HG03457 (cell line): ENCODE data around the gene BRSK2.

Experiments
- ATAC-seq: cut with Tn5 transposase; IDR thresholded peaks from one replicate; pipeline ENCODE4 v1.9.1; 2021; ENCODE audit warnings: moderate number of reproducible peaks; ENCODE audit not compliant: unreplicated experiment

Gene BRSK2

DNA sequence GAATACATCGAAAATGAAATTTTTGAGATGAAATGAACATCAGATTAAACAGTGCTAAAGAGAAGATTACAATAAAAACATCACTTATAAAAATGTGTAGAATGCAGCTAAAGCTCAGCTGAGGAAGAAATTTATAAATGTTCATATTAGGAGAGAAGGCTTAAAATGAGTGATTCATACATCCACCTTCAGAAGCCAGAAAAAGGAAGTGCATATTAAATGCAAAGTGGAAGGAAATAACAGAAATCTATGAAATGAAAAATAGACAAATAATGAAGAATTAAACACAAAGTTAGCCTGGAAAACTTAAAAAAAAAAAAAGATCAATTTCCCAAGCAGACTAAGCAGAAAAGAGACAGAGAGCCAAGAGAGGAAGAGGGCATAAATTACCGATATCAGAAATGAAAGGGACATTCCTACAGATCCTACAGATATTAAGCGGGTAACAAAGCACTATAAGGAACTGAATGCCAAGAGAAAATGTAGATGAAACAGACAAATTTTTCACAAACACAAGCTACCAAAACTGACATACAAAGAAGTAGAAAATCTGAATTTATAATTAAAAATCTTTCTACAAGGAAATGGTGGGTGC lies 104.0 kb downstream of the BRSK2 start:
- ATAC-seq: no peak

DNA sequence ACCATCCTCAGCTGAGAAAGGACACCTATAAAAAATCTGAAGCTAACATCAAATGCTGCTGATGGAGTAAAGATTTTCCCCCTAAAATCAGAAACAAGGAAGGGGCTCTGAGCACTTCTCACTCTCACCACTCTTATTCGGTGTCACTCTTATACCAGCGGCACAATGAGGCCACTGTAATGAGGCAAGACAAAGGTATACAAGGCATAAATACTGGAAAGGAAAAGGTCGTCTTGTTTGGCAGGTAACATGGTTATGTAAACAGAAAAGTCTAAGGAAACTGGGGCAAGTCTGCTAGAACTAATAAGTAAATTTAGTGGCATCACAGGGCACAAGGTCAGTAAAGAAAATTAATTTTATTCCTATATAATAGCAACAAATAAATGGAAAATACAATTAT lies 104.9 kb downstream of the BRSK2 start:
- ATAC-seq: no peak

DNA sequence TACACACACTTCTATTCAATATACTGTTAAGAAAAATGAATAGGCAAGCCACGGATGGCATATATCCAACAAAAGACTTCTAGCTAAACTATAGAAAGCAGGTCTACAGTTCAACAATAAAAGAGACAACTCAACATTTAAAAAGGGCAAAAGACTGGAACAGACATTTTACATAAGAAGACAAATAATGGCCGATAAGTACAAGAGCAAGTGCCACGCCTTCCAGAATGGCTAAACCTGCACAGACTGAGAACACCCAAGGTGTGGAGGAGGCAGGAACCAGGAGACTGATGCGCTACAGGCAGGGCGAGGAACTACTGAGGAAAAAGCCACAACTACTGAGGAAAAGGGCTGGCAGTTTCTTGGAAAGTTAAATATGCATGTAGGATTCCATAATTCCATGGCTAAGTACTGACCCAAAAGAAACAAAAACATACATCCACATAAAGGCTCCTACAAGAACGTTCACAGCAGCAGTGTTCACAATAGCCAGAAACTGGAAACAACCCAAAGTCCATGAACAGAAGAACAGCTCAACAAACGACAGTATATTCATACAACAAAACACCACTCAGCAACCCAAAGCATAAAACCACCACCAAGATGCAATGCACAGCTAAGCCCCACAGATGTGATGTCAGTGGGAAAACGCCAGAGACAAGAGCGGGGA lies 106.5 kb downstream of the BRSK2 start:
- no peak for ATAC-seq

DNA sequence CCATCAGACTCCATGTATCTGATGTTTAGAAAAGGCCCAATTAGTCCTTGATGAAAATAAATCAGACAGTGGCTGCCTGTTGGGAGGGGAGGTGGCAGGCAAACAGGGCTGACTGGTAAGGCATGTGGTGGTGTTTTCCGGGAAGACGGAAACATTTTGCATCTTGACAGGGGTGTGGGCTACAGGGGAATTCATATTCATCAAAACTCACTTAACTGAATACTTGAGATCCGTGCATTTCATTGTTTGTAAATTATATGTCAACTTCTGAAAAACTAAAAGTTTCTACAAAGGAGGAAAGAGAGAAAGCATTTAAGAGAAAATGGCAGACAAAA lies 107.0 kb downstream of the BRSK2 start:
- ATAC-seq: no peak

DNA sequence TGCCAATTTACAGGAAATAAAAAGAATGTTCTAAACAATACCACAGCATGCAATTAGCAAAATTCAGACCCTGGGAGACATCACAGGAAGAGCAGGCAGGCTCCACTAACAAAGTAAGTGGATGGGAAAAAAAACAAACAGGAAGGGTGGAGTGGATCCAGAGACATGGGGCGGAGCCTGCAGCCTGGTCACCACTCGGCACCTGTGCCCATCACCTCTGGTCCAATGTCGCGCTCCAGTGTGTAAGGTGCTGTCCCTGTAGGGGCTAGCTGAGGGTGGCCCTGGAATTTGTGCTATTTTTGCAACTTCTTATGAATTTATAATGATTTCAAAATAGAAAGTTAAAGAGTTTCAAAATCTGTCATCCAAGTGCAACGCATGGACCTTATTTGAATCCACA lies 107.9 kb downstream of the BRSK2 start:
- no peak for ATAC-seq

DNA sequence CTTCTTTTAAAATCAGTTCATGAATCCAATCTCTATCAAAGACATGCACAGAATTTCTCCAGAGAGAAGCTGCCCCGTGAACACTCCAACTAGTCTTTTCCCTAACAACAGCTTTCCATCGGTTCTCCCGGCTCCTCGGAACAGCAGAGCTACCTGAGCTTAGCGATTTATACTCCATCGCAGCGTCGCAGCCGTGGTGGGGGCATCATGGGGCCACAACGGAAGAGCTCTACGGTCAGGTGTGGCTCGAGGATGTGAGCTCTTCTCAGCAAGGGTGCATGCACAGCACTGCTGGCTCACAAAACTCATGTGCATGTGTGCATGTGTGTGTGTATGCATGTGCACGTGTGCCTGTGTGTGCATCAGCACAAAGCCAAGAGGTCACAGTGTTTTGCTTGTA lies 108.5 kb downstream of the BRSK2 start:
- no peak for ATAC-seq

DNA sequence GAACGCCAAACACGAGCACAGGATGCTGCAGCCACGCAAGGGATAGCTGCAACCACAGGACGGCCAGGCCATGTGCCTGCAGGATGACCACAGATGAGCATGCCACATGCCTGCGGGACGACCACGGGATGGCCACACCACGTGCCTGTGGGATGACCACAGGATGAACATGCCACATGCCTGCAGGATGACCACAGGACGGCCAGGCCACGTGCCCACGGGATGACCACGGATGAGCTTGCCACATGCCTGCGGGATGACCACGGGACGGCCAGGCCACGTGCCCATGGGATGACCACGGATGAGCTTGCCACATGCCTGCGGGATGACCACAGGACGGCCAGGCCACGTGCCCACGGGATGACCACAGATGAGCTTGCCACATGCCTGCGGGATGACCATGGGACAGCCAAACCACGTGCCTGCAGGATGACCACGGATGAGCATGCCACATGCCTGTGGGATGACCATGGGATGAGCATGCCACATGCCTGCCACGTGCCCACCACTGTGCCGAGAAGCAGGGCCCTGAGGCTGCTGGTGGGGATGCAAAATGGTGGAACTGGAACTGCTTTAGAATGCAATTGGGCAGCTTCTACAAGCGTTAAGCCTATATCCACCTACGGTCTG lies 109.6 kb downstream of the BRSK2 start:
- no peak for ATAC-seq

DNA sequence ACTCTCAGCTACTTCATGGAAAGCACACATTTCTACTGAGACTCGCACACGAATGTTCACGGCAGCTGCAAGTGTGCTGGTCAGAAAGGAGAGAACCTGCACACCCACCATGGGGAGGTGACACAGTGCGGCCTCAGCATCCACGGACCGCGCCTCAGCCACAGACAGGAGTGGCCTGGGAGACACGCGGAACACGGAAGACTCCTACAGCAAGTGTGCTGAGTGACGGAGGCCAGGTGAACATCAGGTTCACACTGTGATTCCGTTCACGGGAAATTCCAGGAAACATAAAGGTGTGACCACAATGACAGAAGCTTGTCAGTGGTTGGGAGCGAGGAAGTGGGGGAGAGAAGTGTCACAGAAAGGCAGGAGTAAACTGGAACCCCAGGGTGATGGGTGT lies 110.2 kb downstream of the BRSK2 start:
- no peak for ATAC-seq

DNA sequence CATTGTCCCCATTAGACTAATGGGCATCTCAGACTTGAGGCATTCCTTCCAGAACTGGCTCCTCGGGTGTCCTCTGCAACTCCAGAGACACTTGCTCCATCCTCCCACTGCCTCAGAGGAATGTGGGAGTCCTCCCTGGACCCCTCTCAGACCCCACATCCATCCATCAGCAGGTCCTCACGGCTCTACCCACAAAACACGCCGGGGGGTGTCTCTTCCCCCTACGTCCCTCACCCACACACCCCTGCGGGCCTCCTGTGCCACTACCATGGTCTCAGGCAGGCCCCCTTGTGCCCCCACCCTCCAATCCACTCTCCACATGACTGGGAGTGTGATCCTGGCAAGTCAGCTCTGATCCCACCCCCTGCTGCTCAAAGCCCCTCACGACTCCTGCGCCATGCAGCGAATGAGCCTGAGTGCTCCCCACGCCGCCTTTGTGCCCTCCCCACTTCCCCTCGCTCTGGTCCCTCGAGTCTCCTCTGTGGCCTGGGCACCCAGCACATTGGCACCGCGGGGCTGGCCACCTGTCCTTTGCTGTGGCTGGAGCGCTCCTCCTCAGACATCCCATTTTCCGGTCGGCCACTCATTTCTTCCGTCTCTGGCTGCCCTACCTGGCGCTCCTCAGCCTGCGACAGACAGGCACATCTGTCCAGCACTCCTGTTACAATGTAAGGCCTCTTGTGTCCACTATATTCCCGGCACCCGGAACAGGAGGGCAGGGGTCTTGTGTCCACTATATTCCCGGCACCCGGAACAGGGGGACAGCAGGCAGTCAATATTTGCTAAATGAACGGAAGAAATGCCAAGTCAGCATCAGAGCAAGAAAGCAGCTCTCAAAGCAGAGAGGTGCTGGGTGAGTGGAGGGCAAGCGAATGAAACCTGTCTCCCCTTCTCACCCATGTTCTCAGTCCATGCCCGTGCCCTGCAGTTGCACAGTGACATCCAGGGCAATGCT lies 111.0 kb downstream of the BRSK2 start:
- ATAC-seq: no peak

DNA sequence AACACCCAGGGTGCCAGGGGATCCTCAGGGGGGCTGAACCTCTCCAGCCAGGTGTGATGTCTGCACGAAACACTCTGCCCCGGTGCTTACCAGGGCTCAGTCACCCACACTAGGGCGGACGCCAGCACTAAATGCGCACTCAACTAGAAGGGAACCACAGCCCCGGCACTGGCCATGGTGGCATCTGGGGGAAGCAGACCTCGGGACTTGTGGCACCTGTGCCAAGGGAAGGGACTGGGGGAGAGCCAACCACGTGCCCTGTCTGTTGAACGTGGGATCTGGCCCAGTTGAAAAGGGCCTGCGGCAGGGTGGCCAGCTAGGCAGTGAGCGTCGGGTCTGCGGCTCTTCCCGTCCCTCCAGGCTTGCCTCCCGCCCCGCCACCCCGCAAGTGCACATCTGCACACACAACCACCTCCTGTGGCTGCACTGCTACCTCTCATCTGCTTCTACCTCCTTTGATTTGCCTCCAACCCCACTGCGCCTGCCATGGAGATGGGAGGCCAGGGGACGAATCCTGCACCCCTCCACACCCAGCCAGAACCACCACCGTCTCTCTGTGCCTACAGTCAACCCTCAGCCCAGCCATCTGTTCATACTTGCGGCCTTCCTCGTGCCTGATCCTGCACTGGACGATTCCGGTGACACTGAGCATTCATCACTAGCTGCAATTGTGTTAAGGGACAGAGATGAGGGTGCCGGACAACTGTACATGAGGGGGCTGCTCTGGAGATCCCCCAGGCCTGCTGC lies 111.9 kb downstream of the BRSK2 start:
- ATAC-seq: no peak

DNA sequence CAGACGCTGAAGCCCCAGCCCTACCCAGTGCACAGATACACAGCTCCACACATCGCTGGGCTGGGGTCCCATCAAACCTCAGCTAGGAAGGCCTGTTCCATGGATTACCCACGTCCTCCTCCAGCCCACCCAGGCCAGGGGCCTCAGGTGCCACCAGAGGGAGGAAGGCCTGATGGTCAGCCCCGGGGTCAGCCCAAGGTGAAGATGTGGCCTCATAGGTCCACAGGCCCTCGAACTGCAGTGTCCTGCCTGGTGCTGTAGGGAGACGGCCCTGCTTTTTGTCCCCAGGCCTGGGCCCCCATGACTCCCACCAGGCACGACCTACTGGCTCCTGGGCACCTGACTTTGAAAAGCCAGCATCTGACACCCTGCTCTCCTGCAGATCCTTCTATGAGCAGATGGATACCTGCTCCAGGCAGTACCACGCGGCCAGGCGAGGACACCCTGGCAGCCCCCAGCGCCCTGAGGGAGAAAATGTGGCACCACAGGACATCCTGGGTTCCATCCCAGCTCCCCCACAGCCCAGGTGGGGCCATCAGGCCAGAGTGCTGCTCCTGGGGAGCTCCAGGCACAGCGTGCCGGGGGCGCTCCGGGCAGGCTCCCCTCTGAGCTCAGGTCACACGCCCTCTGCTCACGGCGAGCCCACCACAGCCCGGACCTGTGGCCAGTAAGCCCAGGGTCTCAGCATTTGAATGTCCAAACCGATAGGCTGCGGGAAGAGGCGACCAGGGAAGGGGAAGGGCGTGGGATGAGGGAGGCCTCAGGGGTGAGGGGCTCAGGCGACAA lies 112.6 kb downstream of the BRSK2 start:
- no peak for ATAC-seq

DNA sequence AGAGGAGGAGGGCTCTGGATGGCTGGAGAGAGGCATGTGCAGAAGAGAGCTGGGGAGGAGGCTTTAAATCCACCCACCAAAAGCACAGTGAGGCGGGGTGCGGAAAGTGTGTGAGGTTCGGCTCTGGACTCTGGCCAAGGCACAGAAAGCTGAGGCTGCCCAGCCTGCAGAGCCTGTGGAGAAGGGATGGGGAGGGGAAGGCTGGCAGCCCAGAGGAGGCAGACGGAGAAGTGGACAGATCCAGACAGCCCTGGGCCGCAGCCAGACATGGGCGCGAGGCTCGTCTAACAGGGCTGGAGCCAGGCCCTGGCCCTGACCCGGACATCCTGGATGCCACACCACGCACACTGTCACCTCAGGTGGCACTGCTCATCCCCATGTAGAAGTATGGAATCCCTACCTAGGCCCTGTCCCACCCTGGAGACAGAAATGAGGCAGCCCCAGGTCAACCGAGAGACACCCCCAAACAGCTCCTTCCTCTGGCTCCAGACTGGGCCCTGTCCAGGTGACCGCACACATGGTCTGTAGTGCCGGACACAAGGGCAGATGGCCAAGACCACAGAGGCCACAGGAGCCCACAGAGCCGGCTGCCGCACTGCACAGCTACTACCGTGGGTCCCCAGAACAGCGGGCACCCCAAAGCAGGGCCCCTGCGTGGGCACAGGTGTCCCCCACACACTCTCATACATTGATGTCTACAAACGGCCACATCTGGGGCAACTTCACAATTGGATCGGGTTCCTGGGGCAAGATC lies 113.4 kb downstream of the BRSK2 start:
- ATAC-seq: no peak

DNA sequence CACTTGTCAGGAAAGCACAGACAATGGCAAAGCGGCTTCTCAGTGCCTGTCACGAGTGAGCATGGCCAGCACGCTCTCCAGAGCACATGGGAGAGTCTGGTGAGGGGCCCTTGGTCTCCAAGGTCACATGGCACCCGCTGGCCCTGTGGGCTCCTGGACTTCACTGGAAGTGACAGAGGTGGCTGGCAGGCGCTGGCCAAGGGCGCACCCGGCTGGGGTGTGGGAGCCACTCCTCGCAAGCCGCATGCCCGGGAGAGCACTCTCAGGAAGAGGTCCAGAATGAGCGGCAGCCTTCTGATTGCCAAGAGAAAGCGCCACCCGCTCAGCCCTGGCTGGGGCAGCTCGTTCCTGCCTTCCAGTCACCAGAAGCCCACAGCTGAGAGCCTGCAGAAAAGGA lies 114.0 kb downstream of the BRSK2 start:
- no peak for ATAC-seq

DNA sequence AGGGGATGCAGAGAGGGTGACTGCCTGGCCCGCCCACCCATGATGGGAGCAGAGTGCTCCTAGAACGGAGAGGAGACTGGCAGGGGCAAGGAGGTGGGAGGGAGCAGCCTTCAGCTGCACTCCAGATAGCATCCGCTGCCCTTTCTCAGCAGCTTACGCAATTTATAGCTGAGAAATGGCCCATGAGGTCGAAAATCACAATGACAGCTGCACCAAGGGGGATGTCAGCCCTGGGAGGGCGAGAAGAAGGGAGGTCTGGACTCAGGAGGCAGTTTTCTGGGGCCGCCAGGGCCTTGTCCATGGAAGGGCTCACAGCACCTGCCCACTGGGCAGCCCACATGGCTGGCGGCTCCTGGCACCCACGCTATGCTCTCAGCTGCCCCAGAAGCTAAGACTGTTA lies 114.4 kb downstream of the BRSK2 start:
- ATAC-seq: no peak

DNA sequence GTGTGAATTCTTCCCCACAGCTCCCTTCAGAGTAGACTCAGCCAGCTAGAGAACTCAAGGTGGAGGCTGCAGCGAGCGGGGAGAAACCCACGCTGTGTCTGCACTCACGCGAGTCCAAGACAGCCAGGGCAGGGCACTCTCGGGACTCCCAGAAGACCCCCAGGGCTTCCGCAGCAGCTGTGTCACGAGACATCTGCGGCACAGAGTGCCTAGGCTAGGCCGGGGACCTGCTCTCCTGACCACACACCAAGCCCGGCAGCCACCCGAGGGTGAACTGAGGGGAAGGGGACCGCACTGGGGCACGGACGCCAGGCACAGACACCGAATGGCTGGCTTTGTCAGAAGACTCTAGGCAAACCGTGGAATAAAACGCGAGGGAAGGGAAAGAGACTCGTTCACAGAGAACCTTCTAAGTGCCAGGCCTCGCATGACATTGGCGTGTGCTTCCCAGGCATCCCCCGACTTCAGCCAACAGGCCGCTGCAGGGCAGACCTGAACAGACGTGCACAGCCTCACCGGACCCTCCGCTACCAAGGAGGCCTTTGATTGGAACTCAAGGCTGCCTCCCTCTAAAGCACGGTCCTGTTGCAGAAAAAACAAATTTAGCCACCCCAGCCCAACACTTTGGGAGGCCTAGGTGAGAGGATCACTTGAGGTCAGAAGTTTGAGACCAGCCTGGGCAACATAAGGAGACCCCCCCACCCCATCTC lies 115.0 kb downstream of the BRSK2 start:
- no peak for ATAC-seq

DNA sequence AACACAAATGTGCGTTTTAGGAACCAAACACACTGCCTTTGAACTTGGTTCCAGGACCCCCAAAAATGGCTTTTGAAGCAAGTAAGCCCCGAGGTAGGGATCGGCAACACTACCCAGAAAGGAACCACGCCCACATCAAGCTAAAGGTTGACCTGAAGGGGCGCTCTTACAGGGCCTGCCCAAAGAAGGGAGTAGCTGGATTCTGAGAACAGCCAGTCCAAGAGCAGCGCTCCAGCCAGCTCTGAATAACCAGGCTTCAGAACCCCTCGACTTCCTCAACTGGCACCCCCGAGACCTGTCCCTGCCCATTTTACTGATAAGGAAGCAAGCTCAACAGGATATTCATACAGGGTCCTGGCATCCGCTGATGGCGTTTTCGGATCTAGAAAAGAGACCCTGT lies 115.7 kb downstream of the BRSK2 start:
- no peak for ATAC-seq

DNA sequence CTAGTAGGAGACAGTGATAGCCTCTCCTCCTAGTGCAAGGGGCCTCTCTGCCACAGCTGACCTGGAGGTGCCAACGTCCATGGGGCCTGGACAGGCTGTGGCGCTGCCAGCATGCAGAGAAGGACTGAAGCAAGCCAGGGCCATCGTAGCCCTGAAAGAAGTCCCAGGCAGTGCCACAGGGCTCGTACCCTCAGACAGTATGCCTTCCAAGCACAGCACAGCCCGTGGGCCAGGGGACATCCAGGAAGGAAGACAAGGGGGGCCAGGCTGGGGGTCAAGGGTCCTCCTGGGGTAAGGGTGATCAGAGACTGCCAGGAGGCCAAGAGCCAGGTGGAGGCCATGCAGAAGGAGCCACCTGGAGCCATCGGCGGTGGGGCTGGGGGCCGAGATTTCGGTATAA lies 117.2 kb downstream of the BRSK2 start:
- no peak for ATAC-seq

DNA sequence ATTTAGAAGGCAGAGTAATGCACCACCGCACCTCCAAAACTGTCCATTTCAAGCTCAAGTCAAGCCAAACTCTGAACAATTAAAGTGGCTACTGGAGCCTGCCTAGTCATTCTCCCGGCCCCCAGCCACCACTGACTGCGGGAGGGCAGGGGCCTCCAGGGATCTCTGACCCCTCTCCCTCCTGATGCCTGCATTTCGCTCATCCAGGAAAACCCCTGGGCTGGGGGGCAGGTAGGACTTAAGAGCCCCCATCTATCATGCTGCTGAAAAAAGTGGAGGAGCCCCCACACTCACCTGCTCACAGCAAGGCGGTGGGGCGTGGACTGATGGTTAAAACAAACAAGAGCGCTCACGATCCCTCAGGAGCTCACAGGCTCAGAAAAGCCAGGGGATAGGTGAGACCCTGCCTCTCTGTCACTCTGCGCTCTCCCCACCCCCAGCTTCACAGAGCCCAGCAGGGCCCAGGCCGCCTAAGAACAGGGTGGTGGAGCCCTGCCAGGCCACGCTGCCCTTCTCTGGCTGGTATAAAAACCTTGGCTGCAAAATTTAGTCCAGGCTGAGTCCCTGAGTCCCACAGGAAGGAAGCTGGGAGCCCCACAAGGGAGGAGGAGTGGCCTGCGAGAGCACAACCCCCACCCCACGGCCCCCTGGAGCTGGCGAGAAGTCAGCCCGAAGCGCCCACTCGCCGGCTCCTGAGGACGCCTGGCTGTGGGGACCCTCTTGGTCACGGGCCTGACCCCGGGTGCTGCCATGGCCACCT lies 117.8 kb downstream of the BRSK2 start:
- ATAC-seq: no peak
